ENCODE results near the gene INS.

The INS gene

GRCh38 chr11:2113776-2114175 is 47.2 kb downstream of the INS start:
- no peak overlapping the region for H3K4me3 ChIP-seq (ENCODE audit: insufficient read depth, low read depth, low read length)
- no peaks in the 10 kb centered on the region for H3K9me3 ChIP-seq (ENCODE audit: control insufficient read depth, low read length)
- H3K27me3 ChIP-seq (ENCODE audit: control insufficient read depth, insufficient read depth, low read length, poor library complexity, severe bottlenecking), result no peaks in the 10 kb centered on the region
- H3K27ac ChIP-seq (ENCODE audit: insufficient read depth, low read depth, low read length, poor library complexity, severe bottlenecking), result no peak overlapping the region
- H3K4me1 ChIP-seq (ENCODE audit: control insufficient read depth, insufficient read depth, low read length), result no peaks in the 10 kb centered on the region
- no peaks in the 10 kb centered on the region for H3K36me3 ChIP-seq (ENCODE audit: control insufficient read depth, insufficient read depth, low read length)
- WGBS, 2 experiments, result 90 to 91% methylated on average over 11 of the region's 11 CpGs

GRCh38 chr11:2110521-2110920 is 50.5 kb downstream of the INS start:
- 94% methylated on average over 12 of the region's 12 CpGs for WGBS, 2 experiments

More at GRCh38 chr11:2110521-2110920, 50.5 kb downstream of the INS start:
- no peaks in the 10 kb centered on the region for H3K27me3 ChIP-seq (ENCODE audit: control insufficient read depth, insufficient read depth, low read length, poor library complexity, severe bottlenecking)
- H3K9me3 ChIP-seq (ENCODE audit: control insufficient read depth, low read length), result no peaks in the 10 kb centered on the region
- H3K36me3 ChIP-seq (ENCODE audit: control insufficient read depth, insufficient read depth, low read length), result no peaks in the 10 kb centered on the region
- H3K4me3 ChIP-seq (ENCODE audit: insufficient read depth, low read depth, low read length), result no peak overlapping the region
- no peak overlapping the region for H3K27ac ChIP-seq (ENCODE audit: insufficient read depth, low read depth, low read length, poor library complexity, severe bottlenecking)
- no peaks in the 10 kb centered on the region for H3K4me1 ChIP-seq (ENCODE audit: control insufficient read depth, insufficient read depth, low read length)
